Measurements from ENCODE around the gene CDYL. TPM values are rescaled to one million over a fixed set of nuclear protein-coding genes. Genes with fewer than 3 reads are reported as not detected.
A peak's percentile ranks its signal among the peaks of the same experiment; 100 is the strongest.

The CDYL gene
- polyA plus RNA-seq, 1 of the 3 experiments (the other 2 are of a cell fraction) = 13.3 TPM

DNA sequence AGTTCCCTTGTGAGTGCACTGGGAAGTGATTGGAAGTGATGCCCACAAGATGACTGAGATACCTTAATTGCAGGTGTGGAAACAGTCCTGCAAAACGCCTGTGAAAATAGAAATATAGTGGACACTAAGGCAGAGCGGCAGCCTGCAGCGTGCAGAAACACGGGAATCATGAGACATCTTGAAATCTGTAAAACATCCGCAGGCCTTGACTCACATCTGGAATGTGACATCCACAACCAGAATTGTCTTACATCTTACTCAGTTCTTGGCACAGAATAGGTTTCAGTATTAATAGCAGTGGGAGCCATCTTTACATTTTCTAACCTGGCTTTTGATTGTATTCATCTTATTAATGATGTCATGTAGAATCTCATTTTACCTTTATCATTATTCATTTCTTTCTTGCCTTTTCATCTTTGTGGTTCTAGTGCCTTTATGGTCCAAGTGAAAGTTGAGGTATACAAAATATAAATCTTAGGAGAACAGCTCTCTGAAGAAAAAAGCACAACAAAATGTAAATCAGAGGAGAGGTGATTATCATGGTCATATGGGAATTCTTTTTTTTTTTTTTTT, 44.6 kb downstream of the CDYL start (continued):
- TF ChIP-seq, protein P1, sequence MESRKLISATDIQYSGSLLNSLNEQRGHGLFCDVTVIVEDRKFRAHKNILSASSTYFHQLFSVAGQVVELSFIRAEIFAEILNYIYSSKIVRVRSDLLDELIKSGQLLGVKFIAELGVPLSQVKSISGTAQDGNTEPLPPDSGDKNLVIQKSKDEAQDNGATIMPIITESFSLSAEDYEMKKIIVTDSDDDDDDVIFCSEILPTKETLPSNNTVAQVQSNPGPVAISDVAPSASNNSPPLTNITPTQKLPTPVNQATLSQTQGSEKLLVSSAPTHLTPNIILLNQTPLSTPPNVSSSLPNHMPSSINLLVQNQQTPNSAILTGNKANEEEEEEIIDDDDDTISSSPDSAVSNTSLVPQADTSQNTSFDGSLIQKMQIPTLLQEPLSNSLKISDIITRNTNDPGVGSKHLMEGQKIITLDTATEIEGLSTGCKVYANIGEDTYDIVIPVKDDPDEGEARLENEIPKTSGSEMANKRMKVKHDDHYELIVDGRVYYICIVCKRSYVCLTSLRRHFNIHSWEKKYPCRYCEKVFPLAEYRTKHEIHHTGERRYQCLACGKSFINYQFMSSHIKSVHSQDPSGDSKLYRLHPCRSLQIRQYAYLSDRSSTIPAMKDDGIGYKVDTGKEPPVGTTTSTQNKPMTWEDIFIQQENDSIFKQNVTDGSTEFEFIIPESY (IDR thresholded peaks at IDR 0.05; ENCODE audit: borderline replicate concordance, low read depth) = no peak
- TF ChIP-seq, protein P2, sequence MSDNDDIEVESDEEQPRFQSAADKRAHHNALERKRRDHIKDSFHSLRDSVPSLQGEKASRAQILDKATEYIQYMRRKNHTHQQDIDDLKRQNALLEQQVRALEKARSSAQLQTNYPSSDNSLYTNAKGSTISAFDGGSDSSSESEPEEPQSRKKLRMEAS (IDR thresholded peaks at IDR 0.05; ENCODE audit: low read depth) = no peak
- TF ChIP-seq TCF12 (IDR thresholded peaks at IDR 0.05) (peak; percentile 74), SIN3A (IDR thresholded peaks at IDR 0.05; ENCODE audit: borderline replicate concordance, low read depth, low read length) (no peak), EZH2phosphoT487 (IDR thresholded peaks at IDR 0.05; ENCODE audit: borderline replicate concordance, low read depth) (no peak), CHD2 (IDR thresholded peaks at IDR 0.05; ENCODE audit: low read length, partially characterized antibody) (no peak)
- TF ChIP-seq, protein P3, sequence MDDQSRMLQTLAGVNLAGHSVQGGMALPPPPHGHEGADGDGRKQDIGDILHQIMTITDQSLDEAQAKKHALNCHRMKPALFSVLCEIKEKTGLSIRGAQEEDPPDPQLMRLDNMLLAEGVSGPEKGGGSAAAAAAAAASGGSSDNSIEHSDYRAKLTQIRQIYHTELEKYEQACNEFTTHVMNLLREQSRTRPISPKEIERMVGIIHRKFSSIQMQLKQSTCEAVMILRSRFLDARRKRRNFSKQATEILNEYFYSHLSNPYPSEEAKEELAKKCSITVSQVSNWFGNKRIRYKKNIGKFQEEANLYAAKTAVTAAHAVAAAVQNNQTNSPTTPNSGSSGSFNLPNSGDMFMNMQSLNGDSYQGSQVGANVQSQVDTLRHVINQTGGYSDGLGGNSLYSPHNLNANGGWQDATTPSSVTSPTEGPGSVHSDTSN (IDR thresholded peaks at IDR 0.05) = peak; percentile 67

DNA sequence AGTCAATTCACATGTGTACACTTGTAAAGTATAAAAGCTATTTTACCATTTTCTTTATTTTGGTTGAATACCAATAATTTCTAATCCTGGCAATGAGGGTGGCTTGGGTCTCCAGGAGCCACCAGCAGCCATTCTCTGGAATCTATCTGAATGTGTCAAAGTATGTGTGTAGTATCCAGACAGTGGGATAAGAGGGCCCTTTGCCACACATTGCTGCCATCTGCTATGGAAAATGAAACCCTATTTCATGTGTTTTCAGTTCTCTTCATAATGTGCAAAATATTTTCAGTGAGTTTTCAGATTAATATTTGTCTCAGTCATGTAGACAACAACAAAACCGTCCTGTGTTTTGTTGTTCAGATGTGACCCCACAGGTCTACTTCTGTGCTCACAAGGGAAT, 46.3 kb downstream of the CDYL start:
- ChIA-PET POLR2A (no interaction called here), CTCF (no interaction called here)
- Histone ChIP-seq H3K27me3 (ENCODE audit: insufficient read depth) (no peaks in the 10 kb centered on the region), H3K4me3 (ENCODE audit: low read depth in 2 of 2, low read length in 1 of 2) (no peak overlapping the region), H3F3A (replicated peaks; ENCODE audit: insufficient read depth) (no peaks in the 10 kb centered on the region), H2AFZ (ENCODE audit: low read depth) (no peak overlapping the region), H3K4me2 (no peak overlapping the region), H3K9me2 (no peaks in the 10 kb centered on the region), H3K36me3 (replicated peaks in 1 of 2; ENCODE audit: control insufficient read depth in 1 of 2, insufficient read depth in 2 of 2, low read length in 1 of 2) (peaks cover 0 to 5% of the 10 kb centered on the region in 2 experiments), H3K79me2 (ENCODE audit: insufficient read depth) (peaks cover 97% of the 10 kb centered on the region), H3K4me1 (ENCODE audit: control insufficient read depth in 1 of 2, insufficient read depth in 2 of 2, low read depth in 1 of 2, low read length in 1 of 2) (no peaks in the 10 kb centered on the region; a peak in 1 of 4 replicates), H3K9ac (no peak overlapping the region), H4K20me1 (ENCODE audit: insufficient read depth) (peaks cover 23% of the 10 kb centered on the region), H3K27ac (ENCODE audit: low read depth in 2 of 2, low read length in 1 of 2) (no peak overlapping the region), H3K9me3 (peaks cover 5% of the 10 kb centered on the region; the same call in 1 of the 2 replicates)
- WGBS (ENCODE audit: low lambda C conversion rate) = 100% methylated on average over 1 of the region's 1 CpG
- TF ChIP-seq RFX5 (IDR thresholded peaks at IDR 0.05; ENCODE audit: low read length) (no peak), EP300 (IDR thresholded peaks at IDR 0.05; ENCODE audit: borderline replicate concordance in 1 of 2, low read depth in 1 of 2, low read length in 1 of 2) (no peak), FOXM1 (IDR thresholded peaks at IDR 0.05; ENCODE audit: low read depth) (no peak)
- TF ChIP-seq, protein P1 (IDR thresholded peaks at IDR 0.05; ENCODE audit: borderline replicate concordance, low read depth) = no peak
- DNase-seq = no peak
